PC-9 (cell line): ENCODE measurements around the gene ZNF483.
"Not testable (repeated sequence)": the region's sequence is repeated elsewhere in the genome, so short reads cannot be mapped to it uniquely, and the experiment has no call there.

ENCODE experiments used
- EZH2 ChIP-seq: fragments of 200-600 bp; sonication (generic); IDR thresholded peaks from 2 replicates; pipeline ENCODE4 v1.8.0; 2017; ENCODE audit warnings: antibody characterized with exemption, low read depth
- TF ChIP-seq, protein P1 (sequence below): fragments of 200-600 bp; sonication (generic); conservative IDR thresholded peaks from 2 replicates; pipeline ENCODE4 v1.6.1; 2017; ENCODE audit warnings: mixed run types, antibody characterized with exemption, mild to moderate bottlenecking, moderate library complexity

DNA sequence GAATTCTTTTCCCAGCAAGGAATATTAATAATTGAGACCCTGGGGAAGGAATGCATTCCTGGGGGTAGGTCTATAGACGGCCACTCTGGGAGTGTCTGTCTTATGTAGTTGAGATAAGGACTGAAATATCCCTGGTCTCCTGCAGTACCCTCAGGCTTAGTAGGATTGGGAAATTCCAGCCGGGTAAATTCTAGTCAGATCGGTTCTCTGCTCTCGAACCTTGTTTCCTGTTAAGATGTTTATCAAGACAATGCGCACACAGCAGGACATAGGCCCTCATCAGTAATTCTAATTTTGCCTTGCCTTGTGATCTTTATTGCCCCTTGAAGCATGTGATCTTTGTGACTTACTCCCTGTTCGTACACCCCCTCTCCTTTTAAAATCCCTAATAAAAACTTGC lies 13.4 kb upstream of the ZNF483 start:
- TF ChIP-seq, protein P1, sequence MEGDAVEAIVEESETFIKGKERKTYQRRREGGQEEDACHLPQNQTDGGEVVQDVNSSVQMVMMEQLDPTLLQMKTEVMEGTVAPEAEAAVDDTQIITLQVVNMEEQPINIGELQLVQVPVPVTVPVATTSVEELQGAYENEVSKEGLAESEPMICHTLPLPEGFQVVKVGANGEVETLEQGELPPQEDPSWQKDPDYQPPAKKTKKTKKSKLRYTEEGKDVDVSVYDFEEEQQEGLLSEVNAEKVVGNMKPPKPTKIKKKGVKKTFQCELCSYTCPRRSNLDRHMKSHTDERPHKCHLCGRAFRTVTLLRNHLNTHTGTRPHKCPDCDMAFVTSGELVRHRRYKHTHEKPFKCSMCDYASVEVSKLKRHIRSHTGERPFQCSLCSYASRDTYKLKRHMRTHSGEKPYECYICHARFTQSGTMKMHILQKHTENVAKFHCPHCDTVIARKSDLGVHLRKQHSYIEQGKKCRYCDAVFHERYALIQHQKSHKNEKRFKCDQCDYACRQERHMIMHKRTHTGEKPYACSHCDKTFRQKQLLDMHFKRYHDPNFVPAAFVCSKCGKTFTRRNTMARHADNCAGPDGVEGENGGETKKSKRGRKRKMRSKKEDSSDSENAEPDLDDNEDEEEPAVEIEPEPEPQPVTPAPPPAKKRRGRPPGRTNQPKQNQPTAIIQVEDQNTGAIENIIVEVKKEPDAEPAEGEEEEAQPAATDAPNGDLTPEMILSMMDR: not testable (repeated sequence)
- not testable (repeated sequence) for TF ChIP-seq EZH2
